HFF-Myc (cell line): ENCODE results near the gene NR1H3.
A peak's percentile ranks its signal among the peaks of the same experiment; 100 is the strongest.

ENCODE experiments used
- DNase-seq: peaks from one replicate; pipeline ENCODE4 v3.0.0-alpha.2; 2011; ENCODE audit warnings: low read depth; ENCODE audit errors: extremely low read depth
- H3K4me3 ChIP-seq: replicated peaks from 2 replicates; pipeline ENCODE4 v1.5.1; 2011; ENCODE audit warnings: low read depth, mild to moderate bottlenecking, control low read depth, low read length
- CTCF ChIP-seq: IDR thresholded peaks from 2 replicates; pipeline ENCODE4 v1.5.1; 2012; ENCODE audit warnings: mild to moderate bottlenecking, low read depth, low read length, control low read depth; ENCODE audit errors: missing control alignments

Gene NR1H3

GRCh38 chr11:47233989-47234668 is 23.7 kb upstream of the NR1H3 start:
- peak; percentile 27 for TF ChIP-seq CTCF
- H3K4me3 ChIP-seq: no peak overlapping the region
- no peak for DNase-seq

- no peak for DNase-seq
- TF ChIP-seq CTCF: no peak
- no peak overlapping the region for H3K4me3 ChIP-seq
Observed at GRCh38 chr11:47234669-47235100, 23.1 kb upstream of the NR1H3 start.

- TF ChIP-seq CTCF: no peak
- no peak for DNase-seq
- H3K4me3 ChIP-seq: no peak overlapping the region
Observed at GRCh38 chr11:47235163-47235562, 22.6 kb upstream of the NR1H3 start.

GRCh38 chr11:47236482-47236881 is 21.3 kb upstream of the NR1H3 start:
- no peak for TF ChIP-seq CTCF
- DNase-seq: no peak
- H3K4me3 ChIP-seq: no peak overlapping the region

GRCh38 chr11:47239852-47240251 is 17.9 kb upstream of the NR1H3 start:
- no peak overlapping the region for H3K4me3 ChIP-seq
- DNase-seq: no peak

GRCh38 chr11:47241841-47242301 is 15.9 kb upstream of the NR1H3 start:
- TF ChIP-seq CTCF: no peak
- no peak for DNase-seq
- H3K4me3 ChIP-seq: no peak overlapping the region

More at GRCh38 chr11:47239852-47240251, 17.9 kb upstream of the NR1H3 start:
- TF ChIP-seq CTCF: no peak
